ENCODE data around the gene BRIP1.
"Not testable (repeated sequence)": the region's sequence is repeated elsewhere in the genome, so short reads cannot be mapped to it uniquely, and the experiment has no call there.

Gene BRIP1

DNA sequence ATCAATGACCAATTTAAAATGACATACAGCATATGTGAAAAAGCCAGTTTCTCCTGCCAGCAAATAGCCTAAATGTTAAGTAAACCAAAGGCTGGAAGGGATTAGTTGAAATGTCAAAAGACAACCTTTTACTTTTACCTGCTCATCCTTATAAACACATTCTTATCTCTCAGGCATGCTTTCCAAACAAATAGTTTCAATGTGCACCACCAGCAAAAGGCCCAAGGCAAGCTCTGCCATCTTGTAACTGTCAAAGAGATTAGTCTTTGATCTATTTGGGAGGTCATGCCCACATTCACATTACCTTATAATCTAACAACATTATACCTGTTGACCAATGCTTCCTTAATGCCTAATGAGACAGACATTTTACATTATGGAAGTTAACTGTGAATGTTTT lies 140.1 kb downstream of the BRIP1 start:
- TF ChIP-seq, protein P1, sequence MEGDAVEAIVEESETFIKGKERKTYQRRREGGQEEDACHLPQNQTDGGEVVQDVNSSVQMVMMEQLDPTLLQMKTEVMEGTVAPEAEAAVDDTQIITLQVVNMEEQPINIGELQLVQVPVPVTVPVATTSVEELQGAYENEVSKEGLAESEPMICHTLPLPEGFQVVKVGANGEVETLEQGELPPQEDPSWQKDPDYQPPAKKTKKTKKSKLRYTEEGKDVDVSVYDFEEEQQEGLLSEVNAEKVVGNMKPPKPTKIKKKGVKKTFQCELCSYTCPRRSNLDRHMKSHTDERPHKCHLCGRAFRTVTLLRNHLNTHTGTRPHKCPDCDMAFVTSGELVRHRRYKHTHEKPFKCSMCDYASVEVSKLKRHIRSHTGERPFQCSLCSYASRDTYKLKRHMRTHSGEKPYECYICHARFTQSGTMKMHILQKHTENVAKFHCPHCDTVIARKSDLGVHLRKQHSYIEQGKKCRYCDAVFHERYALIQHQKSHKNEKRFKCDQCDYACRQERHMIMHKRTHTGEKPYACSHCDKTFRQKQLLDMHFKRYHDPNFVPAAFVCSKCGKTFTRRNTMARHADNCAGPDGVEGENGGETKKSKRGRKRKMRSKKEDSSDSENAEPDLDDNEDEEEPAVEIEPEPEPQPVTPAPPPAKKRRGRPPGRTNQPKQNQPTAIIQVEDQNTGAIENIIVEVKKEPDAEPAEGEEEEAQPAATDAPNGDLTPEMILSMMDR (IDR thresholded peaks at IDR 0.05; ENCODE audit: low read depth, low read length) = no peak
- no peak overlapping the region for H3K4me3 ChIP-seq (ENCODE audit: low read depth, low read length)

DNA sequence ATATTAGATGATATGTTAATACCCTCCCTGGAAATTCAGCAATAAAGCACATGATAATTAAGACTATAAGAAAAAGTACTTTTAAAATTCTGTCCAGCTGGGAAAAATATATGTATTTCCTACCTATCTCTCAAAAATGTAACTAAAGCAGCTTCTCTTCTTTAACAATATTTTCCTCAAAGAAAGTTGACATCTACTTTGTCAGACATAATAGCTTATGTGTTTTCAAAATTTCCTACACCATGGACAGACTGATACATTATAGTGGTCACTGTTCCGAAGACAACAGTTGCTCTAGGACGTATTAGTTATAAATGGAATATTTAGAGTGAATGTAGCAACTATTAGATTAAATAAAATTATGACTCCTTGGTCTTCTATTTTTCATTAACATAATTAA lies 140.9 kb downstream of the BRIP1 start:
- TF ChIP-seq, protein P1 (IDR thresholded peaks at IDR 0.05; ENCODE audit: low read depth, low read length) = no peak
- no peak overlapping the region for H3K4me3 ChIP-seq (ENCODE audit: low read depth, low read length)

DNA sequence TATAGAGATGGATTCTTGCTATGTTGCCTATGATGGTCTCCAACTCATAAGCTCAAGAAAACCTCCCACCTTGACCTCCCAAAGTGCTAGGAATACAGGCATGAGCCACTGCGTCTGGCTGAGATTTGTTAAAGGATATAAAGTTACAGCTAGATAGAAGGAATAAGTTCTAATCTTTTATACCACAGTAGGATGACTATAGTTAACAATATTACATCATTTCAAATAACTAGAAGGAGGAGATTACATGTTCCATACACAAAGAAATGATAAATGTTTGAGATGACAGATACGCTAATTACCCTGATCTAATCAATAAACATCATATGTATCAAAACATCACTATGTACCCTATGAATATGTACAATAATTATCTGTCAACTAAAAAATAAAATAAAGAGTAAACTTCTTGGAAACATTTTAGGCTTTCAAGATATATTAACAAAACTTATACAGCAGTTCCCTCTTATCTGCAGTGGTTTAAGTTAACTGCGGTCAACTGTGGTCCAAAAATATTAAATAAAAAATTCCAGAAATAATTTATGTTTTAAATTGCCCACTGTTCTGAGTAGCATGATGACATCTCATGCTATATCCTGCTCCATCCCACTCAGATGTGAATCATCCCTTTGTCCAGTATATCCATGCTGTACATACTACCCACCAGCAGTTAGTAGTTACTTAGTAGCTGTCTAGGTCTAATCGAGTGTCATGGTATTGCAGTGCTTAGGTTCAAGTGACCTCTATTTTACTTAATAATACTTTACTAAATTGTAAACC lies 143.1 kb downstream of the BRIP1 start:
- no peak overlapping the region for H3K4me3 ChIP-seq (ENCODE audit: low read depth, low read length)
- TF ChIP-seq, protein P1 (IDR thresholded peaks at IDR 0.05; ENCODE audit: low read depth, low read length) = no peak

DNA sequence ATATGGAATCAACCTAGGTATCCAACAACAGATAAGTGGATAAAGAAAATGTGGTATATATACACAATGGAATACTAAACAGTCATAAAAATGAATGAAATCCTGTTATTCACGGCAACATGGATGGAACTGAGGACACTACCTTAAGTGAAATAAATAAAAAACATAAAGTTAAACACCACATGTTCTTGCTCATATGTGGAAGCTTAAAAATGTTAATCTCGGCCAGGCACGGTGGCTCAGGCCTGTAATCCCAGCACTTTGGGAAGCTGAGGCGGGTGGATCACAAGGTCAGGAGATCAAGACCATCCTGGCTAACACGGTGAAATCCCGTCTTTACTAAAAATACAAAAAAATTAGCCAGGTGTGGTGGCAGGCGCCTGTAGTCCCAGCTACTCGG lies 144.1 kb downstream of the BRIP1 start:
- H3K4me3 ChIP-seq (ENCODE audit: low read depth, low read length) = not testable (repeated sequence)

DNA sequence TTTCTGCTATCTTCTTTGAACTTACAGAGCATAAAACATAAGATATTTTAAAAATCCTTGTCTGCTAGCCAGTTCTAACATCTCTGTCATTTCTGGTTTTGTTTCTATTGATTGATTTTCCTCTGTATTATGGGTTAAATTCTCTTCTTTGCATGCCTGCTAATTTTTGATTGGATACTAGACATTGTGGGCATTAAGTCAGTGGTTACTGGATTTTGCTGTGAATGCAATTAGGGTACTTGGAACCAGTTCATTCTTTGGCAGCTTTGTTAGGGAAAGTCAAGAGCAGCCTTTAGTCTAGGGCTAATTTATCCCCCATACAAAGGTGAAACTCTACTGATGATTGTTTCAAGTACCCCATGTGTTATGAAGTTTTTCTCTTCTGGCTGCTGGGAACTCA lies 145.3 kb downstream of the BRIP1 start:
- TF ChIP-seq, protein P1 (IDR thresholded peaks at IDR 0.05; ENCODE audit: low read depth, low read length) = no peak
- H3K4me3 ChIP-seq (ENCODE audit: low read depth, low read length) = no peak overlapping the region

DNA sequence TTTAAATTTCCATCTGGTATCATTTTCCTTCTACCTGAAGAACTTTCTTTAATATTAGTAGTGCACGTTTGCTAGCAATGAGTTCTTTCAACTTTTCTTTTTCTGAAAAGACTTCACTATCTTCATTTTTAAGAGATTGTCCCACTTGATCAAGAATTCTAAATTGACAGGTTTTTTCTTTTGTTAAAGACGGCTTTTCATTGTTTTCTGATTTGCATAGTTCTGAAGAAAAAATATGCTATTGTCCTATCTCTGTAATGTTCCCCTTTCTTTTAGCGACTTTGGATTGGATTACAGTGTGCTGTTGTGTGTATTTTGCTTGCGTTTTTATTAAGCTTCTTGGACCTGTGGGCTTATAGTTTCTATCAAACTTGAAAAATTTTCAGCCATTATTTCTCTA lies 146.0 kb downstream of the BRIP1 start:
- no peak overlapping the region for H3K4me3 ChIP-seq (ENCODE audit: low read depth, low read length)
- TF ChIP-seq, protein P1 (IDR thresholded peaks at IDR 0.05; ENCODE audit: low read depth, low read length) = no peak

DNA sequence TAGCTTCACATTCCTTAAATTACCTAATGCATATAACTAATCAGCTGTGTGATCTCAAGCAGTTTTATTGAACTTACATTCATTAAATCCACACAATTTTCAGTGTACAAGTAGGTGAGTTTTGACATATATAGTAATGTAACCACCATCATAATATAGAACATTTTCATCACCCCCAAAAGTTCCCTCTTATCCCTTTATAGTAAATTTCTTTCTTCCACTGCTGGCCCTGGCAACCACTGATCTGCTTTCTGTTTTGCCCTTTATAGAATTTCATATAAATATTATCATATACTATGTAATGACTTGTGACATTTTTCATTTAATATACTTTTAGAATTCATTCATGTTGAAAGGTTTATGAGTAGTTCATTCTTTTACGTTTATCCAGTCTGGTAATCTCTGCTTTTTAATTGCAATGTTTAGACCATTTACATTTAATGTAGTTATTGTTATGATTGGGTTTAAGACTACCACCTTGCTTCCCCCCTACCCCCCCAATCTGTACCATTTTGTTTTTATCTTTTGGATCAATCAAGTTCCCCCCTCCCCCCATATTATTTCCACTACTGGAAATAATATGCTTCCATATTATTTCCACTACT lies 147.0 kb downstream of the BRIP1 start:
- TF ChIP-seq, protein P1 (IDR thresholded peaks at IDR 0.05; ENCODE audit: low read depth, low read length) = no peak
- H3K4me3 ChIP-seq (ENCODE audit: low read depth, low read length) = no peak overlapping the region

All from WI38 (cell line).